NCI-H2171 treated with DMSO at 0.1 percent for 48 hours (cell line): ENCODE data around the gene RAB11FIP4.

ENCODE experiments used
- DNase-seq: peaks from one replicate; lab custom pipeline; 2025; lab: John Stamatoyannopoulos, UW

The RAB11FIP4 gene

DNA sequence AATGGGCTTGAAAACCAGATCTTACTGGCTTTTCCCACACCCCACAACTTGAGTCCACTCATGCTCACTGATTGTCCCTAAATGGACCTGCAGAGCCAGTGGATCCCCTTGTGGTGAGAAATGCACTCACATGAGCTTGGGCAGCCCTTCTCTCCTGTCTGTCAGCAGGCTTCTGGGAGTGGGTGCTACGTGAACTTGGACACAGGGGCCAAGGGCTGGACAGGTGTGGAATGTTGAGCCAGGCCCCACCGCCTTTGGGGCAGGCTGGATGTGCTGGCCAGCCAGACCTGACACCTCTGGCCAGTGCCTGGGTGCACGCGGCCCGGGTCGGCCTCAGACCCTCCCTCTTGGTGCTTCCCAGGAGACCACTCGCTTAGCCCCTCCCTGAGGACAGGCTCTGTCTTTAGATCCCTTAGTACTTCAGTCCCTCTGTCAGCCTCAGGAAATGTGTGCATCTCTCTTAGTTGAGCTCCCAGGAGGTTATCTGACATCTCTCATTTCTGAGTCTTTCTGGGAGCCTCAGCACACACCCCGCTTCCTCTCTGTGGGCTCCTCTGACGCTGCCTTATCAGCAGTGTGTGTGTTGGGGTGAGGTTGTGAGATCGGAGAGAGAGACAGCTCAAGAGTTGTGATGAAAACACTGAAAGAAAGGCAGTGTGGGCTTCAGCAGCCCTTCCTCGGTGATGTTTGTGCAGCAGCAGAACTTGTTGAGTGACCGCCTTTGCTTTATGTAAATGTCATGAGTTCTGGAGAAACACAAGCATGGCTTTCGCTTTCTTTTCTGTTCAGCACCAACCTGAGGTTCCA lies 117.0 kb downstream of the RAB11FIP4 start:
- no peak for DNase-seq

DNA sequence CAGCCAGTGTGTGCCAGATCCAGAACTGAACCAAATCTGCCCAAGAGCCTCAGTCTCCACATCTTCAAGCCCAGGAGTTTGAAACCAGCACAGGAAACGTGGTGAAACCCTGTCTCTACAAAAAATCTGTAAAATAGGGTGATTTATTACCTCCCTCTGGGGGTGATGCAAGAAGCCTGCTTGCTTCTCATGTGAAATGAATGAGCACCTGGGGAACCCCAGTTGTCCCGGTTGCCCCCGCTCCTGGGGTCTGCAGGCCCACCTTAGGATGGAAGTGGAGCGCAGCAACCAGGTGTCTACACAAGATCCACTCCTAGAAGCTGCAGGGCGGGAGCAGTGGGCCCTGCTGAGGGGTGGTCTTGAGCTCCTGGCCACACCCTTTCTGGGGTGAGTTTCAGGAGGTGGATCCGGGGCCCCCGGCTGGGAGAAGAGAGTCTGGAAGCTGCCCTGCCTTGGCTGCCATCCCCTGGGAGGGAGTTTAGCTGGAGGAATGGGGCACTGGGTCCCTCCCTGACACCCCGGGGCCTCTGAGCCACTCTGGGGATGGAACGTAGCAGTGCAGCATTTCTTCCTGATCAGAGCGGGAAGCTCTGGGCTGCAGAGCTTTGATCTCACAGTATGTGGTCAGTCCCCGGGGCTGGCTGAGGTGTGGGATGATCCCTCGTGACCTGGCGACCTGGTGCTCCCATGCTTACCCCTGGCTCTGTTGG lies 117.8 kb downstream of the RAB11FIP4 start:
- DNase-seq, result no peak

DNA sequence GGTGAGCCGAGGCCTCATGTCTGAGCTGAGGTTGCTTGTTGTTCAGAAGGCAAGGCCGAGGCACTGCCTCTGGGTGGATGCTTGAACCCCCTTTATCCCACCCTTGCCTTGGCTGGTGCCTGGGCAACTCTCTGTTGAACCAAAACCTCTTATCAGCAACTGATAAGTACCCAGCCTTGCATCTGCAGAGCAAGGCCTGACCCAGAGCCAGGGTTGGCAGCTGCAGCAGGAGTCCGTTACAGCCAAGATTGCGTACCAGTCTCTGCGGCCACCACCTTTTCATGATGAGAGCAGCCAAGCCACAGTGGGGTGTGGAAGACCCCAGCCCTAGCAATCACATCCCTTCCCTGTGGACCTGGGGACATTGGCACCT lies 118.3 kb downstream of the RAB11FIP4 start:
- no peak for DNase-seq

DNA sequence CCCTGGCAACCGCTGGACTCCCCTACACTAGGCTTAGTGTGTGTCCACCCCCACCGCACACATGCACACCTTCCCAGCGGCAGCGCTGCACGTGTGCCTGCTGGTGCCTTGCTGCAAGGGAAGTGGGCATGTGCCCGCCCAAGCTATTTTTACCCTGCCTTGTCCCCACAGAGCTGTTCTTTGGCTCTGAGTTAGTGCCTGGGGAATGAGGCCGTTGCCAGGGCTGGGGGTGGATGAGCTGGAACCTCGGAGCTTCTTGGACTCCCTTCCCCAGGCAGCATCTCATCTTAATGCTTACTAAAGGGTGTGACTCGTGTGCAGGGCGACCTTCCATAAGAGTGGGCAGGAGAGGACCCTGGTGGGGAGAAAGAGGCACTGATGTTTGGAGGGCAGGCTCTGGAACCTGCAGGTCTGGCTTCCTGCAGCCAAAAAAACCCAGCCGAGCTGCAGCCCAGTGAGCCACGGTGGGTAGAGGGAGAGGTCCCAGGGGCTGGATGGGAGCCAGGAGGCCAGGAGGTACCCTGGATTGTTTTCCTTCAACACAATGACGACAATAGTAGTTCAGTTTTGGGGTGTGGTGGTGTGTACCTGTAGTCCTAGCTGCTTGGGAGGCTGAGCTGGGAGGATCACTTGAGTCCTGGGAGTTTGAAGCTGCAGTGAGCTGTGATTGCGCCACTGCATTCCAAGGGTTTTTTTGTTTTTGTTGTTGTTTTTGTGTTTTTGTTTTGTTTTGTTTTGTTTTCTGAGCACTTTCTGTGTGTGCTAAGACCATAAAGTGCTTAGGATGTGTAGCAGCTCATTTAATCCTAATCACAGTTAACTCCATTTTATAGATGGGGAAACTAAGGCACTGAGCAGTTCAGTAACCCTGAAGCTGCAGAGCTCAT lies 119.1 kb downstream of the RAB11FIP4 start:
- DNase-seq, result no peak

DNA sequence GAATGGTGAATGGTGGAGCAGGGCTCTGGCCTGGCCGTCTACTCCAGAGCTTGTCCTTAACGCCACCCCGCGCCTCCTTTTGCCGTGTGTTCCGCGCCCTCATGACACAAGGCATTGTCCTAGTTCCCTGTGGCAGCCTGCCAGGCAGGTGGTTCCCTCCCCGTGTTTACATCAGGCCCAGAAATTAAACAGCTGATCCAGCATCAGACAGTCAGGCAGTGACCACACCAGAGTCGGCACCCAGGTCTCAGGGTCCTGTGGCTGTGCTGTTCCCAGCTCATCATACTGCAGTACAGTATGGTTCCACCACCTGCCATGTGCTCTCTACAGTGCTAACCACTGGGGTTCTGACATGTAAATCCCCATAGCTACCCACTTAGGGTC lies 119.7 kb downstream of the RAB11FIP4 start:
- no peak for DNase-seq

DNA sequence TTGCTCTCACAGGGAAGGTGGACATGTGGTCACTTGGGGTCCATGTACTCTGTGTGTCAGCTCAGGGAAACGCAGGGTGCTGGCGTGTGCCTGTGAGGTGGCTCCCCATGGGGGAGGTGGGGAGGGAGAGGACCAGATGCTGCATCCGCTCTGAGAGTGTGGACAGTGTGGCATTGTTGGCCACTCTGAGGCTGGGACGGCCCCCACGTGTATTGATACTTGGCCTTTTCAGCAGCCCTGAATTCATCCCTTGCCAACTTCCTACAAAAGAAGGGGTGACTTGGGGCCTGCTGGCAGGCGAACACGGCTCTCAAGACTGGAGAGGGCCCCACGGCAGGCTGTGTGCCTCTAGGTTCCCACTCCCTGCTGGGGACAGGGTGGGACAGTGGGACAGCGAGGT lies 120.1 kb downstream of the RAB11FIP4 start:
- no peak for DNase-seq

DNA sequence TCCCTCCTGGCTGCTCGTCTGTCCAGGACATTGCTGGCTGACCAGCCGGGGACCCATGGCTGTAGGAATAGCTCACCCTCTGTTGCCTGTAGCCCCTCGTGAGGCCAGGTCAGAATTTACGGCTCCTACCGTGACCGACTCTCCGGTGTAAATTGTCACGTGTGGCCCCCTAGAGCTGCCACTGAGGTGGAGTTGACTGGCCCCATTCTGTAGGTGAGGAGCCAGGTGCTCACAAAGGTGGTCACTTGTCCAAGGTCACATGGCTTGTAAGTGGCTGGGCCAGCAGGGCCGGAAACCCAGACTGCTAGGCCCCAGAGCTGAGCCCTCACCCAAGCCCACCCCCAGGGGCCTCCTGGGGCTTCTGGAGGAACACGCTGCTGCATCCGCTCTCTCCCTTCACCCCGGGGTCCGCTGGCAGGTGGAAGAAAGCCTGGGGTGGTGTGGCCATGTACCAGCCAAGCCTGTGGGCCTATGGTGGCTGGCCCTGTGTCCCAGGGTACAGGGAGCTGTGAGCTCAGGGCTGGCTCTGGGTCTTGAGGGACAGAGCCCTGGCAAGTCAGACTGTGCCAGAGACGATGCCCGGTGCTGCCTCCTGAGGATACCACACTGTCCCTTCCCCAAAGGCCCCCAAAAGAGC lies 120.7 kb downstream of the RAB11FIP4 start:
- DNase-seq, result no peak

DNA sequence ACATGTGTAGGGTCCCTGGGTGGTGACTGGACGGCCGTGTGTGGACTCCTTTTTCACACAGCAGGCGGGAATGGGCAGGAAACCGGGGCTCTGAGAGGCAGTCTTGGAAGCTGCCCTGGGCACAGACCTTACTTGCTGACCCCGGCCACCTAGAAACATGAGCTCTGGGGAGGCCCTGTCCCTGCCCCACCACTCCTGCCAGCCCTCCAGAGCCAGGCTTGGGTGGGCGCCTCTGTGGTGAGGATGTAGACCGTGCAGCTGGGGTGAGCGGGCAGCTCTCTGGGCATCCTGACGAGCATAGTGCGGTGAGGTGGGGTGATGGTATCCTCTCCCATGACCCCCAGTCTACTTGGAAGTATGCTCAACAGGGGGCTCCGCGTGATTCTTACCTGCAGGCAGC lies 121.3 kb downstream of the RAB11FIP4 start:
- no peak for DNase-seq

DNA sequence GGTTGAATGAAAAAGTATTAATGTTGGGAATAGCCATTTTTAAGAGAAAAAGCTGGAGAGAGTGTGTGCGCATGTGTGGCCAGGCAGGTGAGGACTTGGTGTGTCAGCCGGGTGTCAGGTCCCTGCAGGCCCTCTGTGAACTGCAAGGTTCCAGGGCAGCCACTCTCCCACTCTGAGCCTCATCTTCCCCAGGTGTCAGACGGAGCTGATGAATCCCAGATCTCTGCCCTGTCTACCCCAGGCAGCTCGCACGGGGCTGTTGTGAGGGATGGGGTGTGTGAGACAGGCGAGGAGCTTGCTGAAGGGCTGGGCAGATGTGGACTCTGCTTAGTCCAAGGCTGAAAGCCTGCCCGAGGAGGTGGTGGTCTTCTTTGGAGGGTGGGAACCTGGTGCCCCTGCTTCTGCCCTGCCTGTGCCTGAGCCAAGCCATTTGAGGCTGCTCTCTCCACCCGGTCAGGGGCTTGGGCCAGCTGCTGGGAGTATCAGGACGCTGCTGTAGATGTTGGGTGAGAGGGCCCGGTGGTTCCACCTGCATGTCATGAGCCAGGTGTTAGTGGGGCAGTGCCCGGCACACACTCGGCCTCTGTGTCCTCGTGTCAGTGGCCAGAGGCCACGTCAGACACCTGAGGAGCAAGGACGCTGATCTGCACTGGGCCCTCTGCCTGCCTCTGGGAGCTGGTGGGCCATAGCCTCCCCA lies 122.4 kb downstream of the RAB11FIP4 start:
- no peak for DNase-seq

DNA sequence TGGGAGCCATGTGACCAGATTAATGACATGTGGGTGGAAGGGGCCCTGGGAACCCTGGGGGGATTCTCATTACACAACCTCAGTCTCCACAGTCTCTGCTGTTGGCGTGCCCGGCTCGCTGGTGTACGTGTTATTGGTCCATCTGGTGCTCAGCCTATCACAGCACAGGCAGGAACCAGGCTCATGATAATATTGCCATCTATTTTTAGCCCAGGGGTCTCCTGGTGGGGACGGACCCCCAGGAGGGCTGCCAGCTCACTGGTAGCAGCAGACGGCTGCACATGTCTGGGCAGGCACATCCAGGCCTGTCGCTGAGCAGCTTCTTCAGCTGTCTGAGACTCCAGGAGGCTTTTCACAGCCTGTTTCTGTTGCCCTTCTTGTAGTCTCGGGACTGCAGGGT lies 123.8 kb downstream of the RAB11FIP4 start:
- DNase-seq, result peak; percentile 99

DNA sequence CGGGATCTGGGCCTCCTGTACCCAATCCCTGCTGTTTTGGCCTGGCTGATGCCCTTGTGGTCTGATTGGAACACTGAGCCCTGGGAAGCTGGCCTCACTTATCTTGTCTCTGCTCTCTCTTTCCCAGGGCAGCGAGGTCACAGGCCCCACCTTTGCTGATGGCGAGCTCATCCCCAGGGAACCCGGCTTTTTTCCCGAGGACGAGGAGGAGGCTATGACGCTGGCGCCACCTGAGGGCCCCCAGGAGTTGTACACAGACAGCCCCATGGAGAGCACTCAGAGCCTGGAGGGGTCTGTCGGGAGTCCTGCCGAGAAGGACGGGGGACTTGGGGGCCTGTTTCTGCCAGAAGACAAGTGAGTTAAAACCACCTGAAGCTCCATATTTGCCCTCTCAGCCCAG lies 126.0 kb downstream of the RAB11FIP4 start:
- peak; percentile 74 for DNase-seq

DNA sequence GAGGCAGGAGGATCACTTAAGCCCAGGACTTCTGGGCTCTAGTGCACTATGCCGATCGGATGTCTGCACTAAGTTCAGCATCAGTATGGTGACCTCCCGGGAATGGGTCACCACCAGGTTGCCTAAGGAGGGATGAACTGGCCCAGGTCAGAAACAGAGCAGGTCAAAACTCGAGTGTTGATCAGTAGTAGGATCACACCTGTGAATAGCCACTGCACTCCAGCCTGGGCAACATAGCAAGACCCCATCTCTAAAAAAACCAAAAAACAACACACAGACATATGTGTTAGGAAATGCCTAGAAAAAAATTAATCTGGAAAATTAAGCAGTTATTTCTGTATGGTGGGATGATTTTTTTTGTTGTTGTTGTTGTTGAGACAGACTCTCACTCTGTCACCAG lies 127.0 kb downstream of the RAB11FIP4 start:
- DNase-seq, result no peak

DNA sequence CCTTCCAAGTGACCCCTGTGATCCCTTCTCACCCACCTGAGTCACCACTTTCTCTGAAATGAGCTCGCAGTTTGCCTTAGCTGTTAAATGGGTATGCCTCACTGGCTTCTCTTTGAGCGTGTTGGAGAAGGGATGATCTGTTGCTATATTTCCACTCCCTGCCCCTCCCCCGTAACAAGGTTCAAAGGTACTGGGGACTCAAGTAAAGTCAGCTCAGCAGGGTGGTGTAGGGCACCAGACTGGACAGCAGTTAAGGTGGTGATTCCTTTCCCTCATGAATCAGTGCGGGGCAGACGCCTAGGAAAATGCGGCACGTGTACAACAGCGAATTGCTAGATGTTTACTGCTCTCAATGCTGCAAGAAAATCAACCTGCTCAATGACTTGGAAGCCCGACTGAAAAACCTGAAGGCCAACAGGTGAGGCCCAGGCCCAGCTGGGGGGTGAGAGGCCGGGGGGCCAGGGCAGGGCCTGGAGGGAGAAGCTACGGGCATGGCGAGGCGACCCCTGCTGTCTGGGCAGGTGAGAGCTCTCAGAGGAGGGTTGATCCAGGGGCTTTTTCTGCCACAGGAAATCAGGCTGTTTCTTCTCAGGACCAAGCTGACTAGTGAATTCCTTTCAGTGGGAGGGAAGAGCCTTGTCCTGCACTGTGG lies 130.3 kb downstream of the RAB11FIP4 start:
- DNase-seq, result no peak

DNA sequence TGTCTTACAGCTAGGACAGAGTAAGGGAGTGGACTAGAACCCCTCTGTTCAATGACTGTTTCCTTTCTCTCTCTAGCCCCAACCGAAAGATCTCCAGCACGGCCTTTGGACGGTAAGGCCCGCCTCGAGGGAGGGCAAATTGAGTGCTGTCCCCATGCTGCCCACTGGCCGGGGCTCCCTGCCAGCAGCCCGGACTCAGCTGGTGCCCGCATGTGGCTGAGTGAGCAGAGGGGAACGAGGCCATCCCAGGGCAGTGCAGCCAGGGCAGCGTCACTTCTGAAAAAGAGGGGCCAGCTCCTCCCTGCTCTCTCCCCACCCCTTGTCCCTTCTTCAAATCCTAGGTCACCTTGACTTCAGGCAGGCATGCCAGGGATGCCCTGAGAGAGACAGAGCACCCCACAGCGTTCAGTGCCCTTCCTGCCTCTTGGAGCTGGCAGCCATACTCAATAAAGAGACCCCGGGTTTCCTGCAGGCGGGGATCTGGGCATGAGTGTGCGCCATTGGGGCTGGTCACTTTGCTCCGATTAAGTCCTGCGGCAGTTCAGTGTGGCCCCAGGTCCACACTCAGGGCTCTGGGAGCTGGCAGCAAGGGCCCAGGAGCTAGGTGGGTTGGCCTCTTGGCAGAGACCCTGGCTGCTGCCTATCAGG lies 130.9 kb downstream of the RAB11FIP4 start:
- DNase-seq, result no peak

DNA sequence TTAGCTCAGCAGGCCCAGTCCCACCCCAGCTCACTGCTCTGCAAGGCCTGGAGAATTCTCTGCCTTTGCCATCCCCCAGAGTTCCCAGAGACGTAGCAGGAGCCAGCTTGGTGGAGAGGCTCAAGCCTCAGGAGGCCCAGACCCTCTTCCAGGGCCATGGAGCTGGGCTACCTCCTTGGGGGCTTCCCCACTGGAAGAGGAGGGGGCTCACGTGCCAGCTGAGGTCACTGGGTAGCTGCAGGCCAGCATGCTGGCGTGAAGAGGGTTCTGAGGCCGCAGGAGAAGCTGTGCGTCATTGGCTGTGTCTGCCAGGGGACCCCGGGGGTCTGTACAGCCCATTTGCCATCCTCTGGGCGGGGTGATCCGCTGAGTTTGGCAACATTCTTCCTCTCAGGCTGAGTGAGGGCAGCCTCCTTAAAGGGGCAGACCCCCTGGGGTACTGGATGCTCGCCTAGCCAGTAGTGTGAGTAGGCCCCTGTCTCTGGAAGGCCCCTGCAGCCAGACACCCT lies 131.6 kb downstream of the RAB11FIP4 start:
- no peak for DNase-seq

DNA sequence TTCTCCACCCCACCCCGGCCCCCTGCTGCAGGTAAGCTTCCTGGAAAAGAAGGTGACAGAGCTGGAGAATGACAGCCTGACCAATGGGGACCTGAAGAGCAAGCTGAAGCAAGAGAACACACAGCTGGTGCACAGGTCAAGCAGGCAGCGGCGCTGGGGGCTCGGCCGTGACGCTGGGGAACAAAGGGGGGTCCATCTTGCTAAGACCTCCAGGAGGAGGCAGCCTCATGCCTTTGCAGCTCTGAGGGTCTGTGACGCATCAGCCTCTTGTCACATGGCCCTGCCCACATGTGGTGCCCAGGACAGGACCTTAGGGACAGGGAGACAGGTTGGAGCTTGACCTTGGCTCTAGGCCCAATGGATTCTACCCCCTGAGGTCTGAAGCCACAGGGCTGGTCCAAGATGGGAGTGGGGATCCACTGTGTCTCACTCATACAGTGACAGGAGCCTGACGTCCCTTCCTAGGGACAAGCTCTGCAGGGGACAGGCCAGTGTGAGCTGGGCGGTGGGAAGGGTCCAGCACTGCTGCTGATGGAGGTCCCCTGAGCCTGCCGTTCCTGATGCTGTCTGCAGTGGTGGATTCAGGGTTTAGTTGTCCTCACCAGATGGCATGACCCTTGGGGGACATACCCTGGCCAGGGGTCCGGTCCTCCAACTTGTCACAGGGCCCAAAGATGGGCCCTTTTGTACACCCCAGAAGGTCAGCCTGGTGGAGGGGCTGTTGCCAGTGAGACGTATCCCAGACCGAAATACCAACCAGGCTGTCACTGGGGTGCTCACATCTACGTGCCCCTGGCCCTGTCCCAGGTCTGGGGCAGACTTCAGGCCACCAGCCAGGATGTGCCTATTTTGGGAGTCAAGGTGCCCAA lies 132.6 kb downstream of the RAB11FIP4 start:
- no peak for DNase-seq

DNA sequence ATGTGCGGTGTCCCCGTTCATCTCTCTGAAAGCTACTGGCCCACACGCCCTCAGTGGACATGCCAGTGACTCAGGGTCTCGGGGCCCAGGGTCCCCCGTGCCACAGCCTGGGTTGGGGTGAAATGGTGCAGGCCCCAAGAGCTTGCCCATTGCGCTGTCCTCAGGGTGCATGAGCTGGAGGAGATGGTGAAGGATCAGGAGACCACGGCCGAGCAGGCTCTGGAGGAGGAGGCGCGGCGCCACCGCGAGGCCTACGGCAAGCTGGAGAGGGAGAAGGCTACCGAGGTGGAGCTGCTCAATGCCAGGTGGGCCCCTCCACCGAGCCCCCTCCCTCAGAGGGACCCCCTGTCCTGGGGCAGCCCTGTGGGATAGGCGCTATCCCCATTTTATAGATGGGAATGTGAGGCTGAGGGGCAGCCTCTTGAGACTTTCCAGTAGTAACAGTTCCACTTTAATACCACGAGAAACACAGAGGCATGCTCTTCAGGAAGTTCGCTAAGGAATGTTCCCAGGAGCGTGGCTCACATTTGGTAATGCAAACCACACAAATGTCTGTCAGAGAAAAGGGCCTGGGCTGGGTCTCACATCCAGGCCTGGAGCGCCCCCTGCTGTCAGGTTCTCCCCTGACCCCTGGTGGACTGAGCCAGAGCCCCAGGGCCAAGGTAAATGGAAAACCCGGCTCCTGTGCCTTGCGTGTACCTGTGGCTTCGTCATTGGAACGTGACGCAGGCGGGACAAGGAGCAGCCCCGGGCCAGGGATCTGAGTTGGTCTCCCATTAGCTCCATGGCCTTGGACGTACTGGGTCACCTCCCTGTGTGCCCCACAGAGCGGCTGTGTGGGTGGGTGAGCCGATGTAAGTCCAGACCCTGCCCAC lies 133.7 kb downstream of the RAB11FIP4 start:
- peak; percentile 60 for DNase-seq

DNA sequence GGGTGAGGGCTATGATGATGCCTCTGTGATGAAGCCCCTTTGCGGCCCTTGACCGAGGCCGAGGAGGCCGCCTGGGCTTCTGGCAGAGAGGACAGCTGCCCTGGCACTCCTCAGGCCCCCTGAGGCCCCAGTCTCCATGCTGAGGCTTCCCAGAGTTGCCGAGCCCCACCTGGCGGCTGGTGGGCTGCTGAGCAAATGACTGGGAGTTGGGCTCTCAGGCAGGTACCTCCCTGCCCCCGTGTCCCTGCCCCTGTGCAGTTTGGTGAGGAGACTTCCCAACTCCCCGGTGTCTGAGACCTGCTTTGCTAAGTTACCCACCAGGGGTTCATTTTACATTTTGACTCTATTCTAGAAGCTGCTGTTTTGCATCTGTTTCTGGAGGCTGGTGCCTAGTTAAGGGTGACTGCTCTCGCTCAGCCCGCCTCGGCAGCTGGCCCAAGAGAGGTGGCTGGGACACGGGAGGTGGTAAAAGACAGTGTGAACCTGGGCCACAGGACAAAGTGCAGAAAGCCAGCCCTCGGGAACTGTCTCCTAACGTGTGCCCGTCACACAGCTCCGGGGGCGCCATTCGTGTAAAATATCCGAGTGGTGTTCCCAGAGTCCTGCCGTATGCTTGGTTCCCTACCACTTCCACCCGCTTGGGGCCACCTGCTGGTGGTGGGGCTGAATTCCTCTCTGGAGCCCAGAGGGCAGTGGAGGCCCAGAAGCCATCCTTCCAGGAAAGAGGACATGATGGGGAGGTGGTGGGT lies 134.5 kb downstream of the RAB11FIP4 start:
- DNase-seq, result no peak
